OCI-LY1 (cell line): ENCODE data around the gene ACY1.
"Not testable (repeated sequence)": the region's sequence is repeated elsewhere in the genome, so short reads cannot be mapped to it uniquely, and the experiment has no call there.

Source experiments
- H2AFZ ChIP-seq: fragments of 200-600 bp; sonication (generic), shearing (Covaris generic); 2 replicates; pipeline ENCODE4 v1.6.0; 2014; ENCODE audit warnings: antibody characterized with exemption, mild to moderate bottlenecking, low read length
- H3F3A ChIP-seq: fragments of 200-600 bp; sonication (generic), shearing (Covaris generic); 2 replicates; pipeline ENCODE4 v1.6.0; 2014; ENCODE audit warnings: mild to moderate bottlenecking, antibody characterized with exemption, low read length, moderate library complexity; ENCODE audit not compliant: insufficient read depth
- H3K27ac ChIP-seq: fragments of 200-600 bp; sonication (generic); 2 replicates; pipeline ENCODE4 v1.5.1; 2014; ENCODE audit warnings: low read length, mixed run types, mild to moderate bottlenecking, low read depth; ENCODE audit not compliant: poor library complexity, severe bottlenecking
- H3K27me3 ChIP-seq: fragments of 200-600 bp; sonication (generic); 2 replicates; pipeline ENCODE4 v1.6.0; 2014; ENCODE audit warnings: antibody characterized with exemption, mild to moderate bottlenecking, low read length, moderate library complexity; ENCODE audit not compliant: insufficient read depth
- H3K36me3 ChIP-seq: fragments of 200-600 bp; sonication (generic); 2 replicates; pipeline ENCODE4 v1.6.1; 2014; ENCODE audit warnings: mild to moderate bottlenecking, antibody characterized with exemption, low read length, moderate library complexity, mixed read lengths; ENCODE audit not compliant: insufficient read depth
- H3K4me1 ChIP-seq: fragments of 200-600 bp; sonication (generic); 2 replicates; pipeline ENCODE4 v1.5.1; 2014; ENCODE audit warnings: mild to moderate bottlenecking, low read length, moderate library complexity; ENCODE audit not compliant: insufficient read depth, severe bottlenecking
- H3K4me2 ChIP-seq: fragments of 200-600 bp; sonication (generic), shearing (Covaris generic); 2 replicates; pipeline ENCODE4 v1.6.1; 2014; ENCODE audit warnings: low read length
- H3K4me3 ChIP-seq: fragments of 200-600 bp; sonication (generic); 2 replicates; pipeline ENCODE4 v1.5.1; 2014; ENCODE audit warnings: low read length, low read depth, mild to moderate bottlenecking, mixed read lengths; ENCODE audit not compliant: poor library complexity, severe bottlenecking
- H3K79me2 ChIP-seq: fragments of 200-600 bp; shearing (Covaris generic); 2 replicates; pipeline ENCODE4 v1.6.1; 2016; ENCODE audit warnings: mixed run types, low read length, mixed read lengths; ENCODE audit not compliant: insufficient read depth
- H3K9ac ChIP-seq: fragments of 200-600 bp; sonication (generic), shearing (Covaris generic); 2 replicates; pipeline ENCODE4 v1.6.1; 2014; ENCODE audit warnings: mild to moderate bottlenecking, low read length, mixed read lengths
- H3K9me2 ChIP-seq: fragments of 200-600 bp; sonication (generic), shearing (Covaris generic); 2 replicates; pipeline ENCODE4 v1.6.1; 2014; ENCODE audit warnings: low read depth, mild to moderate bottlenecking, low read length, mixed read lengths
- H3K9me3 ChIP-seq: fragments of 200-600 bp; shearing (Covaris generic); 2 replicates; pipeline ENCODE4 v1.6.1; 2014; ENCODE audit warnings: low read length, mixed read lengths
- H4K20me1 ChIP-seq: fragments of 200-600 bp; sonication (generic), shearing (Covaris generic); 2 replicates; pipeline ENCODE4 v1.6.0; 2016; ENCODE audit warnings: mild to moderate bottlenecking, low read length; ENCODE audit not compliant: insufficient read depth
- CTCF ChIP-seq: fragments of 200-600 bp; sonication (generic), shearing (Covaris generic); IDR thresholded peaks from 2 replicates; pipeline ENCODE4 v1.5.1; 2017; ENCODE audit warnings: mild to moderate bottlenecking, antibody characterized with exemption, low read length, moderate library complexity, mixed read lengths
- EZH2 ChIP-seq: fragments of 200-600 bp; sonication (generic), shearing (Covaris generic); IDR thresholded peaks from 2 replicates; pipeline ENCODE4 v1.8.0; 2017; ENCODE audit warnings: borderline replicate concordance, mixed run types, mild to moderate bottlenecking, antibody characterized with exemption, low read length, moderate library complexity, mixed read lengths

Gene ACY1

GRCh38 chr3:51992017-51992682 is 8.8 kb downstream of the ACY1 start:
- no peak for TF ChIP-seq EZH2
- no peak for TF ChIP-seq CTCF
- peak overlapping the region; percentile 18; the same call in 1 of the 2 replicates for H3K4me2 ChIP-seq
- peaks cover 44% of the 10 kb centered on the region for H3K36me3 ChIP-seq
- H3K9me3 ChIP-seq = no peaks in the 10 kb centered on the region
- peaks cover 16% of the 10 kb centered on the region for H3K79me2 ChIP-seq
- no peak overlapping the region for H3K9ac ChIP-seq
- no peak overlapping the region for H3K4me3 ChIP-seq
- H4K20me1 ChIP-seq = no peaks in the 10 kb centered on the region
- no peaks in the 10 kb centered on the region for H3K9me2 ChIP-seq
- H3K27me3 ChIP-seq = no peaks in the 10 kb centered on the region
- H3K27ac ChIP-seq = no peak overlapping the region
- no peak overlapping the region for H2AFZ ChIP-seq
- H3F3A ChIP-seq = 0 out of 2 replicates have a peak, but pooled peaks cover 5% of the 10 kb centered on the region
- peaks cover 29% of the 10 kb centered on the region for H3K4me1 ChIP-seq

GRCh38 chr3:51993657-51994056 is 10.3 kb downstream of the ACY1 start:
- not testable (repeated sequence) for H3F3A ChIP-seq, H2AFZ ChIP-seq, H3K27ac ChIP-seq, H3K9ac ChIP-seq, H3K9me3 ChIP-seq, H3K9me2 ChIP-seq, H3K27me3 ChIP-seq, H4K20me1 ChIP-seq
- H3K36me3 ChIP-seq = peaks cover 44% of the 10 kb centered on the region
- peak overlapping the region; percentile 86; the same call in 1 of the 2 replicates for H3K4me2 ChIP-seq
- H3K4me3 ChIP-seq = peak overlapping the region; percentile 87
- H3K4me1 ChIP-seq = peaks cover 29% of the 10 kb centered on the region
- H3K79me2 ChIP-seq = peaks cover 16% of the 10 kb centered on the region

GRCh38 chr3:51994530-51994929 is 11.2 kb downstream of the ACY1 start:
- Histone ChIP-seq H3F3A (0 out of 2 replicates have a peak, but pooled peaks cover 5% of the 10 kb centered on the region), H3K36me3 (peaks cover 44% of the 10 kb centered on the region), H3K27ac (peak overlapping the region; percentile 78), H3K79me2 (peaks cover 16% of the 10 kb centered on the region), H3K4me2 (peak overlapping the region; percentile 86), H3K9me3 (no peaks in the 10 kb centered on the region), H3K4me1 (peaks cover 29% of the 10 kb centered on the region), H4K20me1 (no peaks in the 10 kb centered on the region), H3K9ac (peak overlapping the region; percentile 99), H2AFZ (no peak overlapping the region), H3K4me3 (peak overlapping the region; percentile 87), H3K27me3 (no peaks in the 10 kb centered on the region), H3K9me2 (no peaks in the 10 kb centered on the region)
- TF ChIP-seq CTCF (no peak), EZH2 (no peak)
